NCI-H2196 treated with DMSO at 0.1 percent for 48 hours (cell line): ENCODE measurements around the gene PABPN1L.

Source experiments
- DNase-seq: peaks from one replicate; lab custom pipeline; 2025; ENCODE audit not compliant: unreplicated experiment; lab: John Stamatoyannopoulos, UW

The PABPN1L gene

GRCh38 chr16:88853325-88853941, 13.0 kb downstream of the PABPN1L start:
- DNase-seq = no peak

- DNase-seq = no peak
These were observed 14.8 kb downstream of the PABPN1L start for GRCh38 chr16:88851616-88852015.

GRCh38 chr16:88850531-88851199, 15.8 kb downstream of the PABPN1L start:
- DNase-seq = no peak

DNA sequence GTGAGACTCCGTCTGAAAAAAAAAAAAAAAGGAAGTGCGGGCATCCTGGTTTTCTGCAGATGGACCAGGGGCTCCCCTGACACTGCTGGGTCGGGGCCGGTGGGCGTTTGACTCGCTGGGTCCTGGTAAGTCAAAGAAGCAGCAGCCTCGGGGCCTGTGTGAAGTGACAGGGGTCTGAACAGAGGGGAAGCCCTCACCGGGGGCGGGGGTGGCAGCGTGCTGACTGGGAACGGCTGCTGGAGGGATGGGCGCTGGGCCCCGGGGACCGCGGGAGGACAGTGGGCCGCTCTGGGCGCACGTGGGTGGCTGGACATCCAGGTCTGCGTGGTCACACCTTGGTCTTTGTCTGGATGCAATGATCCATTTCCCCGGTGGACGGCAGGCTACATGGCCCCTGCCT, 17.9 kb downstream of the PABPN1L start:
- no peak for DNase-seq

DNA sequence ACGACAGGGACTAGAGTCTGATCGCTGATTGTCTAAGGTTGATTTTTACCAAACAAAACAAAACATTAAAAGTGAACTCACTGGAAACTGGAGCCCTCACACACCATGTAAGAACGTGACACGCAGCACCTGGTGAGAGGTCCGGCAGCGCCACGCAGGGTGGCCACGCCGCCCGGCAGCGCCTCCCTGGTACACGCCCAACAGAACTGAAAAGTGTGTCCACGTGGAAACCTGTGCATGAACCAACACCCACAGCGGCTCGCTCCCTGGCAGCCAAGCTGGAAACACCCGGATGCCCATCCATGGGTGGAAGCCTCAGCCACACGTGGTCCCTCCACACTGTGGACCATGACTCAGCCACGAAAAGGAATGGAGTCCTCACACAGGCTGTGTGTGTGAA, 18.8 kb downstream of the PABPN1L start:
- no peak for DNase-seq

- no peak for DNase-seq
These were observed 20.4 kb downstream of the PABPN1L start for GRCh38 chr16:88846088-88846487.

- no peak for DNase-seq
These were observed 21.9 kb downstream of the PABPN1L start for GRCh38 chr16:88844419-88845036.

- DNase-seq = no peak
These were observed 23.2 kb downstream of the PABPN1L start for GRCh38 chr16:88843256-88843655.

GRCh38 chr16:88842806-88843205, 23.7 kb downstream of the PABPN1L start:
- no peak for DNase-seq

GRCh38 chr16:88842308-88842756, 24.1 kb downstream of the PABPN1L start:
- no peak for DNase-seq

- no peak for DNase-seq
These were observed 24.7 kb downstream of the PABPN1L start for GRCh38 chr16:88841521-88842307.

GRCh38 chr16:88840600-88841215, 25.8 kb downstream of the PABPN1L start:
- no peak for DNase-seq

- DNase-seq = no peak
These were observed 26.5 kb downstream of the PABPN1L start for GRCh38 chr16:88839745-88840599.

- DNase-seq = no peak
These were observed 27.4 kb downstream of the PABPN1L start for GRCh38 chr16:88839026-88839529.

DNA sequence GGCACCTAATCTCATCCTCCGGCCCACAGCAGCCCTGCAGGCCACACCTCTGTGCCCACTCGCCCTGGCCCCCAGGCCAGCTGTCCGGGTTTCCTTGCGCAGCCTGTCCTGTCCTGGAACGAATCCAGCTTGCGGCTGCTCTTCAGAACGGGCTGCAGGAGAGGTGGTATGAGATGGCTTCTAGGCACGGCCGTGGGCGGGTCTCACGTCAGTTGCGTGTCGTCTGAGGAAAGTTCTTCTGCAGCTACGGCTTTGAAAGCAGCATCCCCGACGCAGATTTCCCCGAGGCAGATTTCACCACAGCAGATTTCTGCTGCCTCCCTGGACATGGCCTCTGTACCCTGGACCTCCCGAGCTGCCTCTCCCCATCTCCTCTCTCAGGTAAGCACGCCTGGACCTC, 27.9 kb downstream of the PABPN1L start:
- no peak for DNase-seq

- DNase-seq = no peak
These were observed 28.7 kb downstream of the PABPN1L start for GRCh38 chr16:88837806-88838205.

GRCh38 chr16:88836791-88837190, 29.7 kb downstream of the PABPN1L start:
- no peak for DNase-seq

- DNase-seq = no peak
These were observed 30.6 kb downstream of the PABPN1L start for GRCh38 chr16:88835818-88836217.

- DNase-seq = no peak
These were observed 31.1 kb downstream of the PABPN1L start for GRCh38 chr16:88835383-88835782.

- no peak for DNase-seq
These were observed 31.8 kb downstream of the PABPN1L start for GRCh38 chr16:88834670-88835069.
